Hepatocyte (in vitro differentiated cells): ENCODE data around the gene DPPA2. TPM values are rescaled to one million over a fixed set of nuclear protein-coding genes. Genes with fewer than 3 reads are reported as not detected.

Experiments used
- DNase-seq: peaks from one replicate; pipeline ENCODE4 v3.0.0-alpha.2; 2016; ENCODE audit warnings: low spot score
- H2AFZ ChIP-seq: fragments of 200-600 bp; sonication (generic); 2 replicates; pipeline ENCODE4 v1.6.0; 2016; ENCODE audit warnings: antibody characterized with exemption, mild to moderate bottlenecking
- H3K27ac ChIP-seq: fragments of 200-600 bp; sonication (generic); 2 replicates; pipeline ENCODE4 v1.5.1; 2016; ENCODE audit warnings: mild to moderate bottlenecking
- H3K27me3 ChIP-seq: fragments of 200-600 bp; sonication (generic); 2 replicates; pipeline ENCODE4 v1.6.1; 2016
- H3K36me3 ChIP-seq: fragments of 200-600 bp; sonication (generic); replicated peaks from 2 replicates; pipeline ENCODE4 v1.5.1; 2016; ENCODE audit warnings: low read depth; ENCODE audit not compliant: insufficient read depth
- H3K4me1 ChIP-seq: fragments of 200-600 bp; sonication (generic); 2 replicates; pipeline ENCODE4 v1.5.1; 2016; ENCODE audit warnings: mild to moderate bottlenecking, moderate library complexity; ENCODE audit not compliant: insufficient read depth
- H3K4me2 ChIP-seq: fragments of 200-600 bp; sonication (generic); 2 replicates; pipeline ENCODE4 v1.6.0; 2016
- H3K4me3 ChIP-seq: fragments of 200-600 bp; sonication (generic); 2 replicates; pipeline ENCODE4 v1.5.1; 2016; ENCODE audit warnings: mild to moderate bottlenecking
- H3K79me2 ChIP-seq: fragments of 200-600 bp; sonication (generic); 2 replicates; pipeline ENCODE4 v1.6.0; 2017; ENCODE audit warnings: mild to moderate bottlenecking
- H3K9me2 ChIP-seq: fragments of 200-600 bp; sonication (generic); replicated peaks from 2 replicates; pipeline ENCODE4 v1.6.0; 2017; ENCODE audit warnings: mild to moderate bottlenecking; ENCODE audit not compliant: insufficient read depth
- H3K9me3 ChIP-seq: fragments of 200-600 bp; sonication (generic); 2 replicates; pipeline ENCODE4 v1.5.1; 2016; ENCODE audit warnings: low read depth, mild to moderate bottlenecking
- H4K20me1 ChIP-seq: fragments of 200-600 bp; sonication (generic); 2 replicates; pipeline ENCODE4 v1.6.0; 2016; ENCODE audit warnings: mild to moderate bottlenecking; ENCODE audit not compliant: insufficient read depth, poor library complexity, severe bottlenecking
- CTCF ChIP-seq: fragments of 200-600 bp; sonication (generic); IDR thresholded peaks from 2 replicates; pipeline ENCODE4 v1.5.1; 2016; ENCODE audit warnings: antibody characterized with exemption, mild to moderate bottlenecking; ENCODE audit not compliant: poor library complexity
- EZH2 ChIP-seq: fragments of 200-600 bp; sonication (generic); IDR thresholded peaks from 2 replicates; pipeline ENCODE4 v1.6.1; 2016; ENCODE audit warnings: antibody characterized with exemption, mild to moderate bottlenecking, borderline replicate concordance
- EZH2phosphoT487 ChIP-seq: fragments of 200-600 bp; sonication (generic); IDR thresholded peaks from one replicate; pipeline ENCODE4 v1.6.1; 2018; ENCODE audit warnings: antibody characterized with exemption, mild to moderate bottlenecking, low read depth, moderate library complexity; ENCODE audit not compliant: unreplicated experiment, severe bottlenecking
- WGBS: methylation state at CpG from one replicate; pipeline ENCODE4 v1.1.6; 2016; ENCODE audit warnings: low lambda C conversion rate; ENCODE audit errors: missing lambda C conversion rate; 5-methylcytosine and 5-hydroxymethylcytosine counted together
- polyA plus RNA-seq: library from polyadenylated mRNA; unstranded; fragments of >200 nt; fragmentation: Nextera tagmentation; extraction: Ambion mirVana; gene quantifications from 2 replicates; pipeline ENCODE4 v1.2.1, GENCODE V29; 2016
- total RNA-seq: library from RNA; depleted of rRNA; stranded (reverse); fragments of >200 nt; gene quantifications from 2 replicates; pipeline ENCODE4 v1.2.3, GENCODE V29; 2014

DPPA2 gene
- total and polyA plus RNA-seq, 2 experiments from 2014 or later, result not detected

GRCh38 chr3:109356442-109357155, 40.3 kb upstream of the DPPA2 start:
- Histone ChIP-seq H4K20me1 (no peaks in the 10 kb centered on the region), H2AFZ (no peak overlapping the region), H3K9me2 (no peaks in the 10 kb centered on the region), H3K4me2 (no peak overlapping the region), H3K27ac (no peak overlapping the region), H3K36me3 (no peaks in the 10 kb centered on the region), H3K4me1 (no peaks in the 10 kb centered on the region), H3K9me3 (no peaks in the 10 kb centered on the region), H3K27me3 (no peaks in the 10 kb centered on the region), H3K79me2 (no peaks in the 10 kb centered on the region), H3K4me3 (no peak overlapping the region)
- 74% methylated on average over 3 of the region's 3 CpGs for WGBS
- DNase-seq, result no peak
- TF ChIP-seq CTCF (no peak), EZH2 (no peak), EZH2phosphoT487 (no peak)

DNA sequence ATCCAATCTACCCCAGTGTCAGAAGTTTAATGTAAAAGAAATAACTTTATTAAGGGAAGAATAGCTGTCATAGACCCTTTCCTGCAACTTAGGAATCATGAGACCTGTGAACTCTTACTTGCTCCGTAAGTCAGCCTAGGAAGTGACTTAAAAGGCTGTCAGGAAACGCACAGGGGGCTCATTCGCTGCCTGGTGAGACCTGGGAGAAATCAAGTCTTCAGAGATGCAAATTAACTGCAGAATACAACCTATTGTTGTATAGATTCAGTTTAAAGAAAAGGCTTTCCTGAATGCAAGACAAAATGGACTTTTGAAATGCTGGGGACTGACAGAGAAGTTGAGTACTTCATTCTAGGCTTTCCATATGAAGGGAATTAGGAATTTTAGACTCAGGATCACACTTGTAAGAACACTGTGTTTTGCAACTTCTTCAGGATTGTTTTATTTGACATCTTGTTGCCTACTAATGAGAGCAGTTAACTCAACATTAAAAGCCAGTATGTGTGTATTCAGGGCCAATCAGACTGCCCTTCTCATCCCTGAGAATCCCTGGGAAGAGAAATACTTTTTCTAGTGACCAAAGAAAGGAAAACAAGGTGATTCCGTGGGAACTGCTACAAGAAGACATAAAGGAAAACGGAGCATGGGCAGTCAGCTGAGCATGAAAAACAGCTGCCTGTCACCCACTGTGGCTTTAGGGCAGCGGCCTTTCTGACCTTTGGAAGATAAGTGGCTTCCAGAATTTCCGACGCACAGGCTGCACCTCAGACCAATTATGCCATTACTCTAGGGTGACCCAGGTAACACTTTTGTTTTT, 39.5 kb upstream of the DPPA2 start:
- H3K36me3 ChIP-seq, result no peaks in the 10 kb centered on the region
- no peaks in the 10 kb centered on the region for H3K27me3 ChIP-seq
- WGBS, result 41% methylated on average over 8 of the region's 8 CpGs
- no peaks in the 10 kb centered on the region for H4K20me1 ChIP-seq
- no peak for DNase-seq
- no peak overlapping the region for H3K27ac ChIP-seq
- peak overlapping the region; percentile 69 for H3K4me2 ChIP-seq
- H2AFZ ChIP-seq, result peak overlapping the region; percentile 58
- H3K4me1 ChIP-seq, result no peaks in the 10 kb centered on the region
- no peaks in the 10 kb centered on the region for H3K9me3 ChIP-seq
- no peak overlapping the region for H3K4me3 ChIP-seq
- H3K79me2 ChIP-seq, result no peaks in the 10 kb centered on the region
- TF ChIP-seq EZH2, result no peak
- TF ChIP-seq EZH2phosphoT487, result no peak
- no peak for TF ChIP-seq CTCF
- H3K9me2 ChIP-seq, result no peaks in the 10 kb centered on the region

GRCh38 chr3:109353057-109353456, 36.7 kb upstream of the DPPA2 start:
- Histone ChIP-seq H3K27ac (no peak overlapping the region), H3K4me3 (no peak overlapping the region), H3K9me2 (no peaks in the 10 kb centered on the region), H3K4me1 (no peaks in the 10 kb centered on the region), H3K27me3 (no peaks in the 10 kb centered on the region), H3K4me2 (no peak overlapping the region), H3K36me3 (no peaks in the 10 kb centered on the region), H4K20me1 (no peaks in the 10 kb centered on the region), H2AFZ (no peak overlapping the region), H3K79me2 (no peaks in the 10 kb centered on the region), H3K9me3 (no peaks in the 10 kb centered on the region)
- WGBS, result 54% methylated on average over 2 of the region's 2 CpGs
- DNase-seq, result no peak
- TF ChIP-seq EZH2phosphoT487, result no peak
- no peak for TF ChIP-seq CTCF
- no peak for TF ChIP-seq EZH2
